SK-N-SH treated with all-trans-retinoic acid at 6 μM for 48 hours (cell line): ENCODE measurements around the gene TBX18.

Source experiments
- ATAC-seq: fragments of 200-7000 bp; cut with Tn5 transposase; 3 replicates; pipeline ENCODE4 v1.9.1; 2020; ENCODE audit warnings: mild to moderate bottlenecking, moderate library complexity
- ARNTL ChIP-seq: fragments of 450-650 bp; formaldehyde crosslinking; IDR thresholded peaks from 2 replicates; pipeline ENCODE4 v1.5.0; 2020; ENCODE audit warnings: low read depth, mild to moderate bottlenecking, moderate library complexity, borderline replicate concordance
- BACH2 ChIP-seq: fragments of 250-450 bp; sonication (Bioruptor Pico); IDR thresholded peaks from 2 replicates; pipeline ENCODE4 v1.9.0; 2021; ENCODE audit warnings: mild to moderate bottlenecking, borderline replicate concordance
- CREB5 ChIP-seq: fragments of 250-450 bp; sonication (Bioruptor Pico); IDR thresholded peaks from 2 replicates; pipeline ENCODE4 v1.5.1; 2020; ENCODE audit warnings: low read depth, mild to moderate bottlenecking, moderate library complexity
- CSDC2 ChIP-seq: fragments of 250-450 bp; sonication (Bioruptor Pico); IDR thresholded peaks from 2 replicates; pipeline ENCODE4 v1.5.0; 2020; ENCODE audit warnings: mild to moderate bottlenecking, moderate library complexity
- ESRRG ChIP-seq: fragments of 250-450 bp; sonication (Bioruptor Pico); IDR thresholded peaks from 2 replicates; pipeline ENCODE4 v1.6.1; 2021; ENCODE audit warnings: mild to moderate bottlenecking
- GLIS3 ChIP-seq: fragments of 250-450 bp; sonication (Bioruptor Pico); IDR thresholded peaks from 2 replicates; pipeline ENCODE4 v1.5.0; 2020; ENCODE audit warnings: mild to moderate bottlenecking, moderate library complexity
- ISL1 ChIP-seq: fragments of 250-450 bp; sonication (Bioruptor Pico); IDR thresholded peaks from 2 replicates; pipeline ENCODE4 v2.1.2; 2022; ENCODE audit warnings: mild to moderate bottlenecking, moderate library complexity
- OSR1 ChIP-seq: fragments of 250-450 bp; sonication (Bioruptor Pico); IDR thresholded peaks from 2 replicates; pipeline ENCODE4 v1.8.0; 2022; ENCODE audit warnings: moderate library complexity, mild to moderate bottlenecking, inconsistent platforms
- PATZ1 ChIP-seq: fragments of 250-450 bp; sonication (Bioruptor Pico); IDR thresholded peaks from 2 replicates; pipeline ENCODE4 v1.8.0; 2020; ENCODE audit warnings: mild to moderate bottlenecking, moderate library complexity, borderline replicate concordance
- POU6F1 ChIP-seq: fragments of 250-450 bp; sonication (Bioruptor Pico); IDR thresholded peaks from 2 replicates; pipeline ENCODE4 v1.8.0; 2021; ENCODE audit warnings: low read depth, mild to moderate bottlenecking, moderate library complexity, borderline replicate concordance
- PPARA ChIP-seq: fragments of 250-450 bp; sonication (Bioruptor Pico); IDR thresholded peaks from 2 replicates; pipeline ENCODE4 v1.5.0; 2020; ENCODE audit warnings: mild to moderate bottlenecking, borderline replicate concordance
- RARB ChIP-seq: fragments of 250-450 bp; sonication (Bioruptor Pico); IDR thresholded peaks from 2 replicates; pipeline ENCODE4 v1.8.0; 2021; ENCODE audit warnings: mild to moderate bottlenecking, moderate library complexity
- SNAI2 ChIP-seq: fragments of 250-450 bp; sonication (Bioruptor Pico); IDR thresholded peaks from 2 replicates; pipeline ENCODE4 v1.5.0; 2020; ENCODE audit warnings: mild to moderate bottlenecking, moderate library complexity
- TCF4 ChIP-seq: fragments of 250-450 bp; sonication (Bioruptor Pico); IDR thresholded peaks from 2 replicates; pipeline ENCODE4 v1.8.0; 2021; ENCODE audit warnings: mild to moderate bottlenecking, moderate library complexity, borderline replicate concordance
- TOX ChIP-seq: fragments of 250-450 bp; sonication (Bioruptor Pico); IDR thresholded peaks from 2 replicates; pipeline ENCODE4 v1.8.0; 2021; ENCODE audit warnings: mild to moderate bottlenecking, moderate library complexity, borderline replicate concordance
- TSHZ2 ChIP-seq: fragments of 250-450 bp; sonication (Bioruptor Pico); IDR thresholded peaks from 2 replicates; pipeline ENCODE4 v1.5.0; 2020; ENCODE audit warnings: mild to moderate bottlenecking, moderate library complexity
- ZC3H10 ChIP-seq: fragments of 250-450 bp; sonication (Bioruptor Pico); IDR thresholded peaks from 2 replicates; pipeline ENCODE4 v1.5.1; 2021; ENCODE audit warnings: mild to moderate bottlenecking, moderate library complexity
- ZFP3 ChIP-seq: fragments of 250-450 bp; sonication (Bioruptor Pico); IDR thresholded peaks from 2 replicates; pipeline ENCODE4 v1.5.0; 2020; ENCODE audit warnings: mild to moderate bottlenecking, moderate library complexity
- ZFP30 ChIP-seq: fragments of 450-650 bp; formaldehyde crosslinking; IDR thresholded peaks from 2 replicates; pipeline ENCODE4 v1.5.0; 2022; ENCODE audit warnings: mild to moderate bottlenecking, moderate library complexity
- ZNF70 ChIP-seq: fragments of 450-650 bp; formaldehyde crosslinking; IDR thresholded peaks from 2 replicates; pipeline ENCODE4 v1.5.0; 2020; ENCODE audit warnings: mild to moderate bottlenecking, moderate library complexity
- ZNF8 ChIP-seq: fragments of 450-650 bp; formaldehyde crosslinking; IDR thresholded peaks from 2 replicates; pipeline ENCODE4 v1.5.0; 2020; ENCODE audit warnings: mild to moderate bottlenecking, moderate library complexity

TBX18 gene

GRCh38 chr6:84753173-84753572, 11.2 kb downstream of the TBX18 start (continued):
- no peak for TF ChIP-seq CREB5 (CRISPR knock-in tag)
- no peak for TF ChIP-seq TOX (CRISPR knock-in tag)
- no peak for TF ChIP-seq TCF4 (CRISPR knock-in tag)
- TF ChIP-seq CSDC2 (CRISPR knock-in tag) = no peak
- TF ChIP-seq ISL1 (CRISPR knock-in tag) = no peak
- TF ChIP-seq ZNF70 (CRISPR knock-in tag) = no peak
- no peak for TF ChIP-seq POU6F1 (CRISPR knock-in tag)
- TF ChIP-seq ZFP30 (CRISPR knock-in tag) = no peak
- TF ChIP-seq SNAI2 (CRISPR knock-in tag) = no peak
- TF ChIP-seq GLIS3 (CRISPR knock-in tag) = no peak

GRCh38 chr6:84752118-84752850, 12.1 kb downstream of the TBX18 start:
- ATAC-seq = peak; percentile 43
- TF ChIP-seq ZFP3 (CRISPR knock-in tag) = no peak
- TF ChIP-seq ESRRG (CRISPR knock-in tag) = no peak
- TF ChIP-seq ZNF70 (CRISPR knock-in tag) = no peak
- TF ChIP-seq PATZ1 (CRISPR knock-in tag) = no peak

- TF ChIP-seq ARNTL (CRISPR knock-in tag) (no peak), PPARA (CRISPR knock-in tag) (no peak), GLIS3 (CRISPR knock-in tag) (no peak), CREB5 (CRISPR knock-in tag) (no peak), SNAI2 (CRISPR knock-in tag) (no peak), TCF4 (CRISPR knock-in tag) (no peak), ZNF8 (no peak), ZNF70 (CRISPR knock-in tag) (no peak), ESRRG (CRISPR knock-in tag) (no peak), PATZ1 (CRISPR knock-in tag) (no peak), OSR1 (CRISPR knock-in tag) (no peak), ZC3H10 (CRISPR knock-in tag) (no peak), TOX (CRISPR knock-in tag) (no peak), RARB (no peak), TSHZ2 (CRISPR knock-in tag) (no peak), BACH2 (CRISPR knock-in tag) (no peak), POU6F1 (CRISPR knock-in tag) (no peak)
- TF ChIP-seq, all 23 proteins: peak for 0
- ATAC-seq = no peak
These were observed 15.2 kb downstream of the TBX18 start for GRCh38 chr6:84749181-84749580.
